Lower leg skin (tissue), 3 donors: ENCODE measurements around the gene BIN2.

Source experiments
- CTCF ChIP-seq, 3 donors: fragments of 450-650 bp; IDR thresholded peaks; one replicate each; pipeline ENCODE4 v1.5.1; 2016; ENCODE audit warnings: antibody characterized with exemption in 3 of 3, mild to moderate bottlenecking in 3 of 3, moderate library complexity in 2 of 3
- POLR2A ChIP-seq, 2 donors: fragments of 450-650 bp; IDR thresholded peaks; one replicate each; pipeline ENCODE4 v1.6.1; 2016 to 2017; ENCODE audit warnings: antibody characterized with exemption in 2 of 2, mild to moderate bottlenecking in 1 of 2, moderate library complexity in 1 of 2

- TF ChIP-seq CTCF (IDR thresholded peaks at IDR 0.05): no peak
- no peak for TF ChIP-seq POLR2A (IDR thresholded peaks at IDR 0.05)
Observed at GRCh38 chr12:51242120-51242519, 81.9 kb downstream of the BIN2 start.
